HG03469 (cell line): ENCODE results near the gene SLC29A1.
"Not testable (repeated sequence)": the region's sequence is repeated elsewhere in the genome, so short reads cannot be mapped to it uniquely, and the experiment has no call there.

Experiments used
- ATAC-seq: cut with Tn5 transposase; IDR thresholded peaks from one replicate; pipeline ENCODE4 v1.9.1; 2021; ENCODE audit warnings: mild to moderate bottlenecking, moderate library complexity, moderate number of reproducible peaks; ENCODE audit not compliant: unreplicated experiment

Gene SLC29A1

DNA sequence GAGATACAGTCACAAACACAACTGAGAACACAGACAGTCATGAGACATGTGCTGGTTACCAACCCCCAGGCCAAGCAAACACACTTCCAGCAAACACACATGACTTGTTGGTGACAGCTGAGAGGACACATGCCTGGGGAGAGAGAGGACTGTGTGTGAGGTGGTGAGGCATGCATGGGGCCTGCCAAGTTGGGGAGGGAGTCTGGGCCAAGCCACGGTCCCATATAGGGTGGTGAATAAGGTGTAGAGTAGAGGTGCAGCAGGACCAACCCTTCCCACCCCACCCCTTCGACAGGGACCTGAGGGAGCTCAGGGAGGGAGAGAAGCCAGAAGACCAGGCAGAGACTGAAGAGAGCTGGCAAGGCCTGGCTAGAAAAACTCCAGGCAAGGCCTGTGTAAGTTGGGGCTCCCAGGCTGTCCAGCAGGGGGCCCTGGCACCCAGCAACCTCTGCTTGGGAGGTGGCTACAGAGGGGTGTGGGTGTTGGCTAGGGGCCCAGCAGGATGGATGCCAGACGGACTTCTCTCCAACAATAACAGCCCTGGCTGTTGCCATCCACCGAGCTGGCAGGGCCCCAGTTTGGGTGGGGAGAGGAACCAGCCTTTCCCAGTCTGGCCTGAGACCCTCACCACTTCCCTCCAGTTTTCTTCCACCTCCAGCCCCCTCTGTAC, 2.0 kb upstream of the SLC29A1 start:
- ATAC-seq, result no peak

DNA sequence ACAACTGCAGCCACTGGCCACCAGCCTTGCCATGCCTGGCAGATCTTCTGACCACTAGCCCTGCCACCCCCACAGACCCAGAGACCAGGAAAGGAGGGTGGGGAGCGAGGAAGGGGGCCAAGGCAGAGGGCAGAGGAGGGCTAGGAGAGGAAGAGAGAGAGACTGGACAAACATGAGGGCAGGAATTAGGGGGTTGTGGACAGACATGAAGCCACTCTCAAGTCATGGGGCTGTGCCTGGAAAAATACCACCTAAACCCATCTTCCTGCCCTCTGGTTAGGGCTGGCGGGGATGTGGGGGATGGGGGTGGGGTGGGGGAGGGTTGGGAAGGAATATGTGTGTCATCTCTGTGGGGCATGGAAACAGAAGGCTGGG, 1.4 kb upstream of the SLC29A1 start:
- no peak for ATAC-seq

DNA sequence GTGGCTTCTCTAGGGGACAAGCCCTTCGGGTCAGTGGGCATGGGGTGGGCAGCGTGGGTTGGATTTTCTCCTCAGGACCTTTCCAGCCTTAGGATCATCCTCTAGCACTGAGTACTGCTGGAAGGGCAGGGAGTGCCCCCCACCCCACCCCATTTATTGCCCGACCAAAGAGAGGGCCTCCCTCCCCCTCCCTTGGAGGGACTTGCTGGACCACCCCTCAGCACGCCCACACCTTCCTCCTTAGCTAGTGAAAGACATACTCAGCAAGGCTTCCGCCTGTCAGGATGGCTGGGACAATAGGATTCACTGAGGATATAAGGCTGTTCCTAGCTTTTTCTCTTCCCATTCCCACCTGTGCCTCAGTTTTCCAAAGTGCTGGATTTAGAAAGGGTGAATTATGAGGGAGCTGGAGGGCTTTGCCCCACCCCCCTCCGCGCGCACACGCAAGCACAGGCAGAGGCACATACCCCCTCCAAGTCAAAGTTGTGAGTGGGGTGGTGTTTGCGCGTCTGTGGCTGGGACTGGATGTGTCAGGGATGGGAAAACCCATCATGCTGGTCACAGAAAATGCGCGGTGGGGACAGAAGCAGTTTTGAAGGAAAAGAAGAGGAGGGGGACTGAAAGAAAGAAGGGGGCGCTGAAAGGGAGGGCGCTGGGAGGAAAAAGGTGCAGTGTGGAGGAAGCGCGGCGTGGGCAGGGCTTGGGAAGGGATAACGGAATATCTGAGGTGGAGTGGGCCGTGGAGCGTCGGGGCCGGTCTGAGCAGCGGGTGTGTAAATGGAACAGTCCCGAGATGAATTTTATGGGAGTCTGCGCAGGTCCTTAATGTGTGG, 693 bp upstream of the SLC29A1 start:
- no peak for ATAC-seq

DNA sequence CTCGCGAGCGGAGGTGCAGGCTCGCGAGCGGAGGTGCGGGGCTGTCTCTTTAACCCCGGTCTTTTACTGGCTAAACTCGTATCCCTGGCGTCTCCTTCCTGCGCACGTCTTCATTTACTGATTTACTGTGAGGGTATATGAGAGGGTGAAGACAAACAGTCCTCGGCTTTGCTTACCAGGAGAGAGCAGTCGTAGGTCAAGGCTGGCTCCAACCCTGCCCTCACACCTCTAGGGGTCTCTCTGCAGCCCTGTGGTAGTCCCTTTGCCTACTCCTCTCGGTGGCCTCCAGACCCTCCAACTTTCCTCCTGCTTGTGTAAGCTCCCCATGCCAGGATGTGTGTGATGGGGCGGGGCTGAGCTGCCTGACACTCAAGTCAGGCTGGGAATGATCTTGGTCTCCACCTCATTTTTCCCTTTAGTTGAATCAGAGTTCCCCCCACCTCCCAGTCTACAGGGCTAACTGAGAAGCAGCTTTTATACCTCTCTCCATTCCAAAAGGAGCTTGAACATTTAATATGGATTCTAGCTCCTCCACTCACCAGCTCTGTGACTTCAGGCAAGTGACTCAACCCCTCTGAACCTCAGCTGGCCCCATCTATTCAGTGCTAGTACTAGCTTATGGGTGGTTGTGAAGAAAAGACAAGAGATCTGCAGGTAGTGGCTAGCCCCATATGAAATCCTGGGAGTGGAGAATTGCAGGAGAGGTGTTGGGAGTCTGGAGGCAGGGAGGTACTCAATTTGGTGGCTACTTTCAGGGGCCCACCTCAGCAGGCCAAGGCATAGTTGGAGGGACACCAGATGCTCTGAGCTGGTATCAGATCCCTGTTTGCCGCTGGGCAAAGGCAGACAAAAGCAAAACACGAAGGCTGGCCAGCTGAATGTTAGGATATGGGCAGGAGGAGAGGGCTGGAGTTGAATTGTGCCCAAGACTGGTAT, 902 bp downstream of the SLC29A1 start:
- no peak for ATAC-seq

DNA sequence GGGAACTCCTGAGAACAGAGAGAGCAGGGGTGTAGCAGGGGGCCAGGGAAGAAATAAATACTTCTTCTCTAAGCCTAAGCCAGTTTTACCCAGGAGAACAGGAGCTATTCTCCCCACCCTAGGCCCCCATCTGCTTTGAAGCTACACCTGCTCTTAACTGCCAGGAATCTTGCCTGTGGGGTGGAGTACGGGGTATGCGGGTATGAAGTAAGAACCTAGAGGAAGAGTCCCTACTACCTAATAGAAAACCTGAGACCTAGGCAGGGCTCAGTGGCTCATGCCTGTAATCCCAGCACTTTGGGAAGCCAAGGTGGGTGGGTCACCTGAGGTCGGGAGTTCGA, 1.5 kb downstream of the SLC29A1 start:
- no peak for ATAC-seq

DNA sequence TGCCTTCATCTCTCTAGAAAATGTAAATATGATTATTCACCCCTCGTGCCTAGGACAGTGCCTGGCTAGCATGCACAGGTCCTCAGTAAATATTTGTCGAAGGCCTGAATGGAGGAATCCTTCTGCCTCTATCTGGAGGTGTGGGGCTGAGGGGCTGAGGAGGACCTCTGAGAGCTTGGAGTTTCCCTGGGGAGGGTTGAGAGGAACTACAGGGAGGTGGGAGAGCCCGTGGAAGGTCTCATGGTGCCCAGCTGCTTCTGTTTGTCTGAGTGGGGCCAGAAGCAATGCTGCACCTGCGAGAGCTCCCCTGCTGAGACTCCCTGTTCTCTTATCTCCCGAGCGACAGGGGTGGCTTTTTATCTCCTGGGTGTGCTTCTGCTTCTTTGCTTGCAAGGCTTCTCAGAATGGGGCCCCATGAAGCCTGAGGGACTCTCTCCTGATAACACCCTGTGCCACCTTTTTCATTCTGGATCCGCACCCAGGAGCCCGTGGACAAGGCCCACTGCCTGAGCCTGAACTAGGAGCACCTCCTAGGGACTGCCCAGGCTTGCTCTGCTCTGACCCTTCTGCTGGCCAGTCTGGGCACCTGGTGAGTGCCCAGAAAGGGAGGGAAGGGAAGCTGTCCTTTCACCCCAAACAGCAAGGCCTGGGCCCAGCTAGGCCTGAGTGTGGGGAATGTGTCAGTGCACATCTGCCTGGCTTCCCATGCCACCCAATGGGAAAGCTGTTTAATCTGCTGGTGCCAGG, 2.4 kb downstream of the SLC29A1 start:
- ATAC-seq, result no peak

DNA sequence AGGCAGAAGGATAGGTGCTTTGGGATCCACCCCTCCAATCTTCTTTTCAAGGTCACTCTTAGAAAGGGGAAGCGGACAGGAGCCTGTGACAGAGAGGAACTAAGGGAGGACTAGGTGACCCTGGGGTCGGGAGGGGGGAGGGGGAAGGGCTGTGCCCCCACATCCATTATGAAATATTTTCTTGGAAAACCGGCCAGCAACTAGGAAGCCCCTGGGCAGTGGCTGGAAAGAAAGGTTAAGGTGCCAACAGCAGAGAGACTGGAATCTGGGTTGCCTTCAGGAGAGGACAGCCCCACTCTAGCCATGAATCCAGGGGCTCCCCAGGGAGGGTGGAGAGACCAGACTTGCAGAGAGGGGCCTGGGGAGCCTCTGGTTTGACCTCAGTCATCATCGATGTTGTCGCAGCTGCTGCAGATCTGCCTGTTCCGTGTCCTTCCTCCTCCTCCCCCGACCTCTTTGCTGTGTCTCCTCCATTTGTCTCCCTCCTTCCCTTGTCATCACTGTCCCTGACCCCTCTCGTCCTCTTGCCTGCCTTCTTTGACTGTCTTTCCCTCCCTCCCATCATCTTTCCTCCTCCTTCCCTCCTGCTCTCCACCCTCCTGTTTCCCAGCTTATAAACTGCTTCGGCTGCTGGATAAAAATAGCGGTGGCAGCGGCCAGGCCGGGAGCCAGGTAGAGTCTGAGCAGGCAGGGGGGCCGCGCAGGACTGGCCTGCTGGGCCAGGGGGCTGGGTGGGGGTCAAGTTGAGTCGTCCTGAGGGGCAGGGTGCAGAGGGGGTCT, 3.2 kb downstream of the SLC29A1 start:
- ATAC-seq, result no peak

DNA sequence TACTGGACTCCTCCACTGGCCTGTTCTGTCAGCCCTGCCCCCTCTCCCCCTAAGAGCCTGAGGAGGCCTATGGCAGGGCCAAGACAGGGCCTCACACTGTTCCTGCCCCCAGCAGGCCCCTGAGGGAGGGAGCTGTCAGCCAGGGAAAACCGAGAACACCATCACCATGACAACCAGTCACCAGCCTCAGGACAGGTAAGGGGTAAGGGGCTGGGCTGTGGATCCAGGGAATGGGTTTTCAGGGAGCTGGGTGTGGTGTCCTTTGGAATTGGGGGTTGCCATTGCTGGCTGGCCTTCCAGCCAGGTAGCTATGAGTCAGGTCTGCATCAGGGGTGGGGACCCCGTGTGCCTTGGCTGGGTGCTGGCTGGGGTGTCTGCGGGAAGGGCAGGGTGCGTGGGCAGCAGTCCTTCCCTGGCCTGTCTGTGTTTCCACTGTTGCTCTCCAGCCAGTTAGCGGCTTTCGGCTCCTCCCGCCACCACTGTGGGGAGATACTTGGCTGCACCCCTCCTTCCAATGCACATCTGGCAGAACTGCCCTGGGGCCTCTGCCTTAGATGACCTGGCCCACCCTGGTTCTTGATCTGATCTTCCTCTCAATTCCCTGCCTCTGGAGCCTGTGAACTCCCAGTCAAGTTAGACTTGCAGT, 3.9 kb downstream of the SLC29A1 start:
- ATAC-seq, result no peak

DNA sequence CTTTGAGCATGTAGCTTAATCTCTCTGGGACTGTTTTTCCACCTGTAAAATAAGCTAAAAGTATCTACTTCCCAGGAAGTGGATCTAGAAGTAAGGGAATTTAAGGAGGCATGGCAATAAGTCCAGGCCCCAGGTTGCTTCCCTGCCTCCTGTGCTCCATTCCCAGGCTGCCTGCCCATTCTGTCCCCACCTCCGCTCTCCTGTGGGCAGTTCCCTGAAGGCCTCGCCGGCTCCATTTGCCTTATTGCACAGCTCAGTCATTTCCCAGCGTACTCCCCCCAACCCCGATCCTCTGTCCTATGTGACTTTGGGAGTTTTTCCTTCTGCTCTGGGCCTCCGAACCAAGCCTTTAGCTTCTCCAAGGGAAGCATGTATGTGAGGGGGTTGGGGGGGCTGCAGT, 4.6 kb downstream of the SLC29A1 start:
- no peak for ATAC-seq

DNA sequence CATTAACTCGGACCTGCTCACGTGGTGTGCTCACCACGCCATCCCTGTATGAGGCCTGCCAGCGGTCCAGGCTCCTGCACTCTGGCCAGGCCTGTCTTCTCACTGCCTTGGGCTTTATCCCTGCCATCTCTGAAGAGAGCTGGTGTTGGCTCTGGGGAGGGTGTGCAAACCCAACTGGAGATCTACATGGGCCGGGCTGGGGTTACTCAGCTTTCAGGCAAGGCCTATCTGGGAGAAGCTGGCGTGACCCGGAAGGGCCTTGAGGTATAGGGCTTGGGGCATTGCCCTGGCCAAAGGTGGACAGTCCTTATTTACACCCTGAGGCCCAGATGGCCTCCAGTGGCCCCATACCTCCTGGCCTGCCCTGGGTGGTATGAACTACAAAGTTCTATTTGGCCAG, 5.0 kb downstream of the SLC29A1 start:
- no peak for ATAC-seq

DNA sequence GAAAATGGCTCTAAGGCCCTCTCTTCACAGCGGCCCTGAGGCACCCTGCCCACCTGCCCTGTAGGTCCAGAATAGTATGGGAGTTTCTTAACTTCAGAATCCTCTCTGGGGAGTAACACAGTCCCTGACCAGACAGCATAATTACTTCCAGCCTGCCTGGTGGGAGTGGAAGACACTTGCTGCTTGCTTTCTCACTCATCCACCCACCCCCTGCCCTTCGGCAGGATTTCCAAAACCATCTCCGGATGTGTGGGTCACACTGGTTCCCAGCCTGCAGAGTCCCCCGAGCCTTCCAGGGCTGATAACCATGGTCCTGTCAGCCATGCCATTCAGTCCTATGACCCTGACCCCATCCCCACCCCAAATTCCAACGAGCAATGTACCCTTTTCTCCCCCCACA, 5.4 kb downstream of the SLC29A1 start:
- ATAC-seq, result no peak

DNA sequence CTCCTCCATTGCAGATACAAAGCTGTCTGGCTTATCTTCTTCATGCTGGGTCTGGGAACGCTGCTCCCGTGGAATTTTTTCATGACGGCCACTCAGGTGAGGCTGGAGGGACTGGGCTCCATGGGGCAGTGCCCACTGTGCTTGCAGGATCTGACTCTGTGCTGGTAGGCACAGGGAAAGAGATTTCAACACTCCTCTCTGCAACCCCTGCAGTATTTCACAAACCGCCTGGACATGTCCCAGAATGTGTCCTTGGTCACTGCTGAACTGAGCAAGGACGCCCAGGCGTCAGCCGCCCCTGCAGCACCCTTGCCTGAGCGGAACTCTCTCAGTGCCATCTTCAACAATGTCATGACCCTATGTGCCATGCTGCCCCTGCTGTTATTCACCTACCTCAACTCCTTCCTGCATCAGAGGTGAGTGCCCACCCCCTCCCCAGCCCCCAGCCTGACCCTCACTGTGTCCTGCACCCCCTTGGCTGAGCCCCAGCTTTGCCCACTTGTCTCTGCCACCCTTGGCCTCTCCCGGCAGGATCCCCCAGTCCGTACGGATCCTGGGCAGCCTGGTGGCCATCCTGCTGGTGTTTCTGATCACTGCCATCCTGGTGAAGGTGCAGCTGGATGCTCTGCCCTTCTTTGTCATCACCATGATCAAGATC, 6.1 kb downstream of the SLC29A1 start:
- no peak for ATAC-seq

DNA sequence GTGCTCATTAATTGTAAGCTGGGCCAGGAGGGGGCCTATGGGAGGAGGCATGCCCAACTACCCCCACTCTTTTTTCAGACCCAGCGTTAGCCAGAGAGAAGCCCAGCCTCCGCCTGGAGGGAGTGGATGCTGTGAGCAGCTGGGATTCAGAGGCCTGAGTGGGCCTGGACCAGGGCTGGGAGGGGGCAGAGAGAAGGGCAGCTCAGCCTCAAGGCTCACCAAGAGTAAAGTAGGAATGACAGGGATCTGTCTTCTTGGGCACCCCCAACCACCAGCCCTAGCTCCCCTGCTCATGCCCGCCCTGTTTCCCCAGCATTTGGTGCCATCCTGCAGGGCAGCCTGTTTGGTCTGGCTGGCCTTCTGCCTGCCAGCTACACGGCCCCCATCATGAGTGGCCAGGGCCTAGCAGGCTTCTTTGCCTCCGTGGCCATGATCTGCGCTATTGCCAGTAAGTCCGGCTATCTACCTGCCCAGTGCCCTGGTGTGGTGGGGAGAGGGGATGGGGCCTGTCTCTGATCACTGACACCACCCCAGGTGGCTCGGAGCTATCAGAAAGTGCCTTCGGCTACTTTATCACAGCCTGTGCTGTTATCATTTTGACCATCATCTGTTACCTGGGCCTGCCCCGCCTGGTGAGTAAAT, 6.8 kb downstream of the SLC29A1 start:
- ATAC-seq, result no peak

DNA sequence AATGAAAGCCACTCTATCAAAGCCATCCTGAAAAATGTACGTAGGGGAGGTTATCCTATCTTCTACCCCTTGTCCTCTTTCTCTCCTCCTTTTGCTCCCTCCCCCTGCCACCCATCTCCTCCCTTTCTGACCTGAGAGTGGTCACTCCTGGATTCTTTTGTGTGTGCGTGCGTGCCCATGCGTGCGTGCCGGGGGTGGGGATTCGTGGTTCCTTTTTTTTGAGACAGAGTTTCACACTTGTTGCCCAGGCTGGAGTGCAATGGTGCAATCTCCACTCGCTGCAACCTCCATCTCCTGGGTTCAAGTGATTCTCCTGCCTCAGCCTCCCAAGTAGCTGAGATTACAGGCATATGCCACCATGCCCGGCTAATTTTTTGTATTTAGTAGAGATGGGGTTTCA, 8.0 kb downstream of the SLC29A1 start:
- not testable (repeated sequence) for ATAC-seq

DNA sequence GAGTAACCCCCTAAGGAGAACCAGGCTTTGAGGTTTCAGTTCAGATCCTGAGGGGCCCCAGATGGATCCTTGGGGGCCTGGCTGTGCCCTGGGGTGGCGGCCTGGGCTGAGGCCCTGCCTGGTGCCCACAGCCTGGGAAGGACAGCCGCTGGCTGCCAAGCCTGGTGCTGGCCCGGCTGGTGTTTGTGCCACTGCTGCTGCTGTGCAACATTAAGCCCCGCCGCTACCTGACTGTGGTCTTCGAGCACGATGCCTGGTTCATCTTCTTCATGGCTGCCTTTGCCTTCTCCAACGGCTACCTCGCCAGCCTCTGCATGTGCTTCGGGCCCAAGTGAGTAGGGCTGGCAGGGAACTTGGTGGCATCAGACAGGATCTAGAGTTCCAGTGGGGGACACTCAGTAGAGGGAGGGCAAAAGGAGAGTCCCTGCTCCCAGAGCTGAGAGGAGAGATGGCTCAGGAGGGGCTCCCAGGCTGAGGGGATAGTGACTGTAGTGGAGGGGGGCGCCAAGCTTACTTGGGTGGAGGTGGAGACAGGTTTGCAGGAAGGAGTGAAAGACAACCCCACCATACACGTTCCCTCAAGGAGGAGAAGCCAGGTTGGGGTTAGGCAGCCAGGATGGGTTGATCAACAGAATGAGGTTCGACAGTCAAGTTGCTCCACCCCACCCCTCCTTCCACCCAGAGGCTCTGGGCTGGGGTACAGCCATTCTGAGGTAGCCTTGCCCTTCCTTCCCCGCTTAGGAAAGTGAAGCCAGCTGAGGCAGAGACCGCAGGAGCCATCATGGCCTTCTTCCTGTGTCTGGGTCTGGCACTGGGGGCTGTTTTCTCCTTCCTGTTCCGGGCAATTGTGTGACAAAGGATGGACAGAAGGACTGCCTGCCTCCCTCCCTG, 9.5 kb downstream of the SLC29A1 start:
- ATAC-seq, result no peak

DNA sequence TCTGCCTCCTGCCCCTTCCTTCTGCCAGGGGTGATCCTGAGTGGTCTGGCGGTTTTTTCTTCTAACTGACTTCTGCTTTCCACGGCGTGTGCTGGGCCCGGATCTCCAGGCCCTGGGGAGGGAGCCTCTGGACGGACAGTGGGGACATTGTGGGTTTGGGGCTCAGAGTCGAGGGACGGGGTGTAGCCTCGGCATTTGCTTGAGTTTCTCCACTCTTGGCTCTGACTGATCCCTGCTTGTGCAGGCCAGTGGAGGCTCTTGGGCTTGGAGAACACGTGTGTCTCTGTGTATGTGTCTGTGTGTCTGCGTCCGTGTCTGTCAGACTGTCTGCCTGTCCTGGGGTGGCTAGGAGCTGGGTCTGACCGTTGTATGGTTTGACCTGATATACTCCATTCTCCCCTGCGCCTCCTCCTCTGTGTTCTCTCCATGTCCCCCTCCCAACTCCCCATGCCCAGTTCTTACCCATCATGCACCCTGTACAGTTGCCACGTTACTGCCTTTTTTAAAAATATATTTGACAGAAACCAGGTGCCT, 10.2 kb downstream of the SLC29A1 start:
- no peak for ATAC-seq
